T-helper 2 cell (primary cell): ENCODE measurements around the gene ETS1.

ENCODE experiments used
- DNase-seq, 5 experiments: peaks; one replicate each; pipeline versions ENCODE4 v3.0.0 to v3.0.0-alpha.2; 2012 to 2022

Gene ETS1

DNA sequence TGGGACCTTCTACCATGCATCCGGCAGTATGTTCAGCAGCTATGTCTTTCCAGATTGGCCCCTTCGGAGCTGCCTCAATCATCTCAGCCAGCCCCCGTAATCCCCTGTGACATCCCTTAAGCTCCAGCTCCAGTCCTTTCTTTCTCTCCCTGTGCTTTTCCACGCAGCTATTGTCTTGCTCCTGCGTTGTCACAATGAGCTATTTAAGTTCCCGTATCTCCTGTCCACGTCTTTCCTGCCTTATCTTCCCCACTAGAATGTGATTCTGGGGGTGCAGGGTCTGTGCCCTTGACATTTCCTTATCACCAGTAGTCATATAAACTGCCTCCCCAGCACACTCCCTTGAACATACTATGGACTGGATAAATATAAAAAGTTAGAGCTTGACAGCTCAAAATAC is 5.1 kb upstream of the ETS1 start:
- DNase-seq: no peak

DNA sequence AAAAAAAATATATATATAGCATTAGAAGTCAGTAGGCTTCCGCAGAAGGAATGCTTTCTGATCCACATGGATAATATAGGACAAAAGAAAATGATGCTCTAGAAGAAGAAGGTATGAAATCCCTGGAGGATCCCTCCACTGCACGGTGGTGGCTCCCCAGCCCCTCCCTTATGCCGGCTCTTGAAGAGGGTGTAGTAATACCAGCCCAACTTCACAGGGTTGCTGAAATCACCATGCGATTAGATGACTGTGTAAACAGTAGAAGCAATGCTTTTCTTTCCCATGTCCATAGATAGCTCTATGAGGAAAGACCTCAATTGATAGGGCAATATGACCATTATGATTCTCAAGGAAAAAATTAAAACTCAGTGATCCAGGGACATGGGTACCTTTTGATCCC is 3.2 kb upstream of the ETS1 start:
- no peak for DNase-seq

DNA sequence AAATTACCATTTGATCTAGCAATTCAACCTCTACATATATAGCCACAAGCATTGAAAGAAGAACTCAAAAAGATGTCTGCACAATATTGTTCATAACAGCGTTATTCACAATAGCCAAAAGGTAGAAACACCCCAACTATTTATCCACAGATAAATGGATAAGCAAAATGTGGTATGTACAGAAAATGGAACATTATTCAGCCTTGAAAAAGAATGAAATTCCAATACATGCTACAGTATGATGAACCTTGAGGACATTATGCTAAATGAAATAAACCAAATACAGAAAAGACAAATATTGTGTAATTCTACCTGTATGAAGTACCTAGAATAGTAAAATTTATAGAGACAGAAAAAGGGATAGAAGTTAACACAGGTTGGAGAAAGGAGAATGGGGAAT is 2.6 kb upstream of the ETS1 start:
- DNase-seq: no peak

DNA sequence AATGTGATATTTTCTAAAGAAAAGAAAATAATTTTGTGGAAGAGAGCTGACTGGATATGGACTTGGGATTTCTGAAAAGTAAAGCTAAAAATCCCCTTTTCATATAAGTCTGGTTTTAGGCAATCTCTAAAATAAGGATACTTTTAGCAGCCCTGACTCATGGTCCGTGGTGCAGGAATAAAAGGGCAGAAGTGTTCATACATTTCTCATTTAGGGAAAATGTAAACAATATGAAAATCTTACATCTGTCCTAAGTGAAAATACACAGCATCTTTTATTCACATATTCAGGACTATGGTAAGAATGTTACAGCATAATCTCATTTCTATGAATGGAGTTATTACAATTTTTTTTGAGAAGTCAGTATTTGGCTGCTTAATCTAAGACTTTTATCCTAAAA is 735 bp upstream of the ETS1 start:
- DNase-seq: no peak

DNA sequence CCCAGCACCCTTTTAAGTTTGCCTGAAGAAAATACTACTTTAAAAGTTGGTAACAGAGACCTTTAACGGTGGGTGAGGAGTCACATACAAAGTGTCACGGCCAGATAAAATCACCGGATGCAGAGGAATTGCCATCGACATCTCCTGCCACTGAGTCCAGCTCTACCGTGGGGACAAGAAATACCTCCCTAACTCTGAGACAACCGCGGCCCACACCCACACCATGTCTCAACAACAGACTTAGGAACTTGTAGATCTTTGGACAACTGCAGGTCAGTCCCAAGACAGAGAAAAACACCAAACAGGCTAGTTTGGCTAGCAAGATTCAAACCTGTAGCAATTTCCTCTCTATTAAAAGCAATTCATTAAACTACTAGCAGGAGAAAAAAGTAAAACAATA is 669 bp downstream of the ETS1 start:
- no peak for DNase-seq

DNA sequence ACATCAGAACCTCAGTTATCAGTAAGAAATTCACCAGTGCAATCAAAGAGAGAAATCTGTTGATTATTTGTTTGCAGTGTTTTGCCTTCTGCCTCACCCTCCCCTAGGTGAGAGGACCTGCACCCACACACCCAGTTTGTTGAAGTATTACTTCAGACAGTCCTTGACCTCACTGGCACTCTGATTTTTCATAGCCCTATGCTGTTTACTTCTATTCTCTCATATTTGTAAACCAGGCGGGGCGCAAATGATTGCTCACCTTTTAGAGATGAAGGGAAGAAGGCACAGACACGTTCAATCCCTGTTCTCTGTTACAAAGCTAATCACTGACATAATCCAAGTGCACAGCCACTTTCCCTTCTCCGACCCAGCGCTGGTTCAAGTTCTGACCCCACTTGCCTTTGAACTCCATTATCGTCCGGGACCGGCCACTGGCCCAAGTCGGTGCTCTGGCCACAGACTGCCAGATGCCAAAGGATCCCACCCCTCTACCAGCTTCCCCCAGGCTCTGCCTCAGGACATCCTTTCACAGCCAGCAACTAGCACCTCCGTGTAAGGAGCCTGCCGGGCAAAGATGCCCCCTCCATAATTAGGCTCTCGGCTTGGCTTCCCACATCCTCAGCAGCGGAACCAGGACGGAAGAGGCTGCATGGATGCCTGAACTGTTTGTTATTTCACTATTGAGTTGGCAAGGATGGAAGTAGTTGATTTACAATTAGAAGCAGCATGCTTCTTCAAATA is 1.7 kb downstream of the ETS1 start:
- no peak for DNase-seq

DNA sequence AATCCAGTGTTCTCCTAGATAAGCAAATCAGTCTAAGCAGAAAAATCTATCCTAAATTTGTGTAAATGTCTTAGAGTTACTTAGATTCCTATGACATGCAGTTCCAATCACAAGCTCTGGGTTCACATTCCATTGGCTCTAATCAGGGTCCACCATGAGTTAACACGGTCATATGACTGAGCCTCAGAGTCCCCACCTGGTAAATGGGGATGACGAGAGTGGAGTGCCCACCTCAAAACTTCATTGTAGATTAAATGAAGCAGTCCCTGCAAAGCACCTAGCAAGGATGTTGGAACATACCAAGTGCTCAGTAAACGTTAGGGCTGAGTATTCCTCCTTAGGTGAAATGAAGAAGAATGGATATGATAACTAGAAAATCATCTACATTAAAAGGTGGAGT is 3.1 kb downstream of the ETS1 start:
- DNase-seq: no peak

DNA sequence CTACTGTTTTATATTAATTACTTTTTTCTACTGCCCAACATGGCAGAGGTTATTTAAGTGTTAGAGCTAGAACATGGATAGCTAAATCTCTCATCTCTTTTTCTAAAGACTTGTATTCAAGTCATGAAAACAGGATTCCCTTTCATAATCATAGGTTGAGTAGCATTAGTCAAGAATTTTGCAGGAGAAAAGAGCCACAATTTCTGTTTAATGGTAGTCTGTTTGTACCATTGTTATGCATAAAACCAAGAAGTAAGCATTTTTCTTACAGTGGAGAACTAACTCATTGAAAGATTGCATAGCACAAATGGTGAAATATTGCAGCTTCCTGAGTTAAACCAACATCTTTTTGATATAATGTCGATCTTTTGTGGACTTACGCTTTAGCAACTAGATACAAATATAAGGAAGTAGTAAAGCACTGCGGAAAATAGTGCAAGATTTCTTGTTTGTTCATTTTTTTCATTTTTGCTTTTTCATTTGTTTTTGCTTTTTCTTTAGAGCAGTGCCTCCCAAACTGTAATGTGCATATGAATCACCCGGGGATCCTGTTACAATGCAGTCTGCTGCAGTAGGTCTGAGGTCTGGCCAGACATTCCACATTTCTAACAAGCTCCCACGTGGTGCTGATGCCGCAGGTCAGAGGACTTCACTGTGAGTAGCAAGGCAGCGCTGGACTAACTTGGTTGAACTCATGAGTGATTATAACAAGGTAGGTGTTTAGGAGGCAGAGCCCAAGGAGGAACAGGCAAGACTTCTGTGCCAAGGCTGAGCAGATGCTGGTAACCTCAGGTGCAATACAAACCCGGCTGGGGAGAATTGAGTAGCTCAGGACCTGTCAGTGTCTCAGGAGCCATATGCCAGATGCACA is 4.6 kb downstream of the ETS1 start:
- DNase-seq: no peak

DNA sequence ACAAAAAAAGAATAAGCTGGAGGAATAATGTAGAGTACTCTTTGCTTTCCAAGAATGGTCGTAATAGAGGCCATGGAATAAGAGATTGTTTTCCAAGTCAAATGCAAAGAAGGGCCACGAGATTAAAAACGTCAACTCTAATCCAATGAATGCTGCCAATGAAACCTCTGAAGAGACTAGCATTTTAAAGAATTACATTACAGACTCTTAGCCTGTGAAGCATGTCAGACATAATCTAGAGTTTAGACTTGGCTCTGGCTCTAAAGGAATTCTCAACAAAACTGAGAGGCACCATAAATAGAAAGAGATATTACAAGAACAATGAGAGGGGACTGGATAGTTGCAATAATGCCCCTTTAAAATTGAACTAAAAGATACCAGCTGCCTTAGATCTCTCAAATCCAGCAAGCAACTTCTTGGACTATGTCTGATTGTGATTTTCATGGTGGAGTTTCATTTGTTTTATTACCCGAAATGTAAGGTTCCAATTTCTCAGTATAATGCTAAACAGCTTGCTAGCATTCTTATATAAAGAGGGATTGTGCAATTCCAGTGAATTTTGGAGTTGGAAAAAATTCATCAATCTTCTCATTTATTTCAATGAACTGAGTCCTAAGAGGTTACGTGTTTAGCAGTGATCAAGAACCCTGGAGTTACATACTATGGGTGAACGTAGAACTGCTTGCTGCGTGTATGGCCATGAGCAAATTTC is 5.6 kb downstream of the ETS1 start:
- DNase-seq: no peak

DNA sequence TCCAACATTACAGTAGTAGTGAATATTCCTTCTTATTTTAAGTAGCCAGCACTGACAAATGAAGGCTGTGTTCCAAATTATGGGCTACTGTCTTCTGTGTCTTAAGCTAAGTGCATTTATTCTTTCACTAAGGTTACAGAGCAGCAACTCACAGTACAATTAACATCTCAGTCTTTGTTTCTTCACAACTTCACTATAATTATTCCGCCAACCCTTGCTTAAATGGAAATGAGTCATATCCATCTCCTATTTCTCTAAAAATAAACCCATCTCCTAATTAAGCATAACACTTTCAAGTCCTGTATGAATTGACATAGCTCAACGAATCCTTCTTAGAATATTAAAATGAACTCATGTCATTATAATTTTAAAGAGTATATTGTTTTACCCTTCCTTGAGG is 6.7 kb downstream of the ETS1 start:
- DNase-seq: peak in 1 of 5 experiments; percentile 44

DNA sequence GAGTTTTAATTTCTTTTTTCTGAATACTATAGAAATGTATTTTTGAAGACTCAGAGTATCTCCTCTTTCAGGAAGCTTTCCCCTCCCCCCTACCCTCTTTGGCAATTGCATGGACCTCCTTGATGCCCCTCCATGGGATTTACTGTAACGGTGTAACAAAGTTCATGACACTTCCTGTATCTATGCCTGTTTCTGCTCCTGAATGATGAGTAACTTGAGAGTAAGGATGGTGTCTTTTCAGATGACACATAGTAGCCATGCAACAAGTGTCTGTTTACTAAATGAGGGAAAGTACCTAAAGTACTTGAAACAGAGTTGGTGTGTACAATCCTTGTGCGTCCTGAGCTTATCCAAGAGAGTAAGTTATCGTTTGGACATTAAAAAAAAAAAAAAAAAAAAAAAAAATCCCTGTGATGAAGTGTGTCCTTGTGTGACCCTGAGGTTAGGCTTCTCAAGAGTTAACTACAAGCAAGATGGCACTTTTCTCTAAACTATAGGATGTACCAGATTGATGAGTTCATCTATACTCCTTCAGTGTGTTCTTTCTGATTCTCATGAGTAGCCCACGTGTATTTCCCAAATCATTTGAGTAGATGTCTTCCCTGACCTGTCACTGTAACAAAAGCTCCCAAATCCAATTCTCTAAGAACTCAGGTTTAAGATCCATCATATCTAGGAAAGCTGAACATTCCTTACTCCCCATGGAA is 7.4 kb downstream of the ETS1 start:
- peak in 1 of 5 experiments; percentile 46 for DNase-seq

DNA sequence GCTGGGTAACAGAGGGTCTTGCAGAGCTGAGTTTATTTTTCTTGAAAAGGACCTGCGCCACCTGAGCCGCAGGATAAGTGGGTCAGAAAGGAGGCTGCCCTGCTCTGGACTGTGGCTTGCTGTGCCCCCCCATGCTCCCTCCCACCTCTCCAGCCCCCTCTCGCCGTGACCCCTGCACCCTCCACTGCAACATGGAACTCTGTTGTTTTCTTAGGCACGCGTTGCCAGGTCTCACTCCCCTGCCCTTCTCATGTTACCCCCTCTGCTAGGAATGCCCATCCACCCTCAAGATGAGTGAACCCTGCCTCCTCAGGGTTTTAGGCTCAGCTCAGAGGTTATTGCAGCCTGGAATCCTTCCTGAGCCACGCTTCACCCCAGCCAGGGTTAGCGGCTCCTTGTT is 10.8 kb downstream of the ETS1 start:
- no peak for DNase-seq

DNA sequence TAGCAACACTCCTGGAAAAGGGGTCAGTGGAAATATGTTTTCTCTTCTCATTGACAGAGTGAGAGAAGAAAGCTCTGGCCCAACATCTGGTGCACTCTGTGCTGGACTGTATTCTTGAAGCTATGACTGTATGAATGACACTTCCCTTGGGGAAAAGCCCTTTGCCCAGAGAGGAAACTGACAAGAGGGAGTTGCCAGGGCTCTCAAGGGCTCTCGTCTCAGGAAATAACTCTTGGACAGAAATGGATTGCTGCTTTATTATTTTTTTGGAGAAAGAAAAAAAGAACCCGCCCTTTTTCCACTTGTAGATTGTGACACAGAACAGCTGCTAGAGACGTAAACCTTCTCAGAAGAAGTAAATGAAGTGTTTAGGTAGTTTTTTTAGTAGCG is 11.4 kb downstream of the ETS1 start:
- DNase-seq: no peak

DNA sequence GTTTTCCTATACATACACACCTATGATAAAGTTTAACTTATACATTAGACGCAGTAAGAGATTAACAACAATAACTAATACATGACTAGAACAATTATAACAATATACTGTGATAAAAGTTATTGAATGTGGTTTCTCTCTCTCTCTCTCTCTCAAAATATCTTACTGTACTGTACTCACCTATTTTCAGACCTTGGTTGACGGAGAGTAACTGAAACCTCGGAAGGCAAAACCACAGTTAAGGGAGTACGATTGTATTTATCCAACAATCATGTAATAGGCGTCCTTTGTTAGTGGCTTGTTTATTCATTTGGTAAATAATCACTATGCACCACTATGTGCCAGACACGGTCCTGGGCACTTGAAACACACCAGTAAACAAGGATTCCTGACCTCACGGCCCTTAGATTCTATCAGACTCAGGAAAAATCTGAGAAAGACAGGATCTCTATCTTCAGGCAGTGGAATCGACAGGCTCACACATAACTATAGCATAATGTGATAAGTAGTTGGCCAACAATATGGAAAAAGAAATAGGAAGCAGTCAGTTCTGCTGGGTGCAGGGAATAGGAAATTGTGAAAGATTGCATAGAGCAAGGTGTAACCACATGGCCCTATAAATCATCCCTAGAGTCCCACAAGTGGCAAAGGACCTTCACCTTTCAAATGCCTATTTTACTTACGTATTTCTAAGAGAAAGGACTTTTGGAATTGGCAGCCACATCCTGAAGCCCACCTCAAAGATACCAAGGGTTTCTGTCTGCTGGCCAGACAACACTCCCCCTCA is 12.0 kb downstream of the ETS1 start:
- DNase-seq: no peak

DNA sequence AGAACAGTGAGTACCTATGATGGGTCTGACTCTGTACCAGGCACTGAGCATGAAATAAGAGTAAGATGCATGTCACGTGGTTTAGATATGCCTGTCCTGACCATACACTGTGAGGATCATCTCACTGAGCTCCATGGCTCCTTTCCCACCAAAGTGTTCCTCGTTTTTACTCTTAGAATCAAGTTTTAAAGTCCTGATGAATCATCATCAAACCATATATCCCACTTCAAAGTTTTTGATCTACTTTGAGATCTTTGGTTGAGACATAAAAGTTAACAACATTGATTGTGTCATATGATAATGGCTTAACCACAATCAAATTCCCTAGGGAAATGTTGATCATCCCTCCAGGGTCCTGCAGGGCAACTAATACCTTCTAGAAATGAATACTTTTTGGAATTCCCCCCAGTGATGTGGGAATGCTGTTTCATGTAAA is 12.8 kb downstream of the ETS1 start:
- DNase-seq: no peak

DNA sequence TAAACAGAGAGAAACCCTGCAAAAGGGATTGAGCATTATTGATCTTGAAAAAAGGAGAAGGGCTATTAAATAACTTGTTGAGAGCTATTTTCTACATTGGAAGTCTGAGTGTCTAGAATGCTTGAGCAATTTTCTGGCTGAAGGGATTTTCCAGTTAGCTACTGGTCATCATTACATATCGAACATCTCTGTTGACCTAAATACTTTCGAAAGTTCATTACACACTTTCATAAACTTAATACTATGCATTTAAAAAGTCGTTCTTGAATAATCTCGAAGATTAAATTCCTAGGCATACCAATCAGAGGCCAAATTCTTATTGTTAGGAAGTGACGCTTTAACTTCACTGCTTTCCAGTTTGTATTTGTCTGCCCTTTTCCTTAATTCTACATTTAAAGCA is 13.7 kb downstream of the ETS1 start:
- no peak for DNase-seq

DNA sequence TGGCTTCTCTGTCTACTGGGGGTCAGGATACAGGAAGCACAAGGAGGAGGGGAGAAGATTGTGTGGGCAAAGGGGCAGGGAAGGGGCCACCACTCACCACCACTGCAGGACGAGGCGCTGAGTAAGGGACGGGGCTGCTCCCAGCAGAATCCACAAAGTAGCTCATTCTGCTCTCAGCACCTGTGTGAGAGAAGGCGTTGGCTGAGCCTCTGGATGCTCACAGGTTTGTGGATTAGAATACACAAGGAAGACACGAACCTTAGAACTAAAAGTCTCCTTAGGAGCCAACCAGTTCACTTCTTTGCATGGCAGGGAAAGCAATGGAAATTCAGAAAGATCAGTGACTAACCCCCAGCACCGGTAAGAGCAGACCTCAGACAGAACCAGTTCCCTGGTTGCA is 14.4 kb downstream of the ETS1 start:
- DNase-seq: no peak

DNA sequence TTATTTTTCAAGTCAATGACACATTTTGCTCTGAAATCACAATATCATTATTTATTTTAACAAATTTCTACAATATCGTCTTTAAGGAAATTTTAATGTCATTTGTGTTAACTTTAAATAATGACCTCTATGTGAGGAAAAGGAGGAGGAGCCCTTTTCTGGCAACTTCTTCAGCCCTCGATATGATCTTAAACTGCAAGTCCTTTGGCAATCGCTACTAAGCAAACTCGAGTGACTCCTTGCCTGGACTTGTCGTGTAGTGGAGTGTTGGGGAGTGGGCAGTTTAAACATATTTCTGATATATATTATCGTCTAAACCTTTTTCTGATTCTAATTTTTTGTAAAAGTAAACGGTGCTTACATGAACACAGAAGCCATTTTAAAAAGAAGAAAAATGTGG is 16.7 kb downstream of the ETS1 start:
- DNase-seq: no peak

DNA sequence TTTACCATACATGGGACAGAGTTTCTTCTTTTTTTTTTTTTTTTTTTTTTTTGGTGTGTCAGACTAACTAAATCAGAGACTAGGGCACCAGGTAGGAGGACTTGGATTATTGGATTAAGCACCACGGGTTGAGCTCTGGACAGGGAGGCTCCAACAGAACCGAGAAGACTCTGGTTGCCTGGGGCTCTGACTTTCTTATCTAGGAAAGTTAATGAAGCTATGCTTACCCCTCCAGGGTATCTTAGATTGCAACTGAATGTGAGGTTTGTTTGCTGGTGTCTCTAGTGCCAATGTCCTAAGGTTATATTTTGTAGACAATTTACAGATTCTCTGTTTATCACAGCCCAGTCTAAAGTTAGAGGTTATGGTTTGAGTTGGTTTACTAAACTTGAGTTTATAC is 18.1 kb downstream of the ETS1 start:
- no peak for DNase-seq

DNA sequence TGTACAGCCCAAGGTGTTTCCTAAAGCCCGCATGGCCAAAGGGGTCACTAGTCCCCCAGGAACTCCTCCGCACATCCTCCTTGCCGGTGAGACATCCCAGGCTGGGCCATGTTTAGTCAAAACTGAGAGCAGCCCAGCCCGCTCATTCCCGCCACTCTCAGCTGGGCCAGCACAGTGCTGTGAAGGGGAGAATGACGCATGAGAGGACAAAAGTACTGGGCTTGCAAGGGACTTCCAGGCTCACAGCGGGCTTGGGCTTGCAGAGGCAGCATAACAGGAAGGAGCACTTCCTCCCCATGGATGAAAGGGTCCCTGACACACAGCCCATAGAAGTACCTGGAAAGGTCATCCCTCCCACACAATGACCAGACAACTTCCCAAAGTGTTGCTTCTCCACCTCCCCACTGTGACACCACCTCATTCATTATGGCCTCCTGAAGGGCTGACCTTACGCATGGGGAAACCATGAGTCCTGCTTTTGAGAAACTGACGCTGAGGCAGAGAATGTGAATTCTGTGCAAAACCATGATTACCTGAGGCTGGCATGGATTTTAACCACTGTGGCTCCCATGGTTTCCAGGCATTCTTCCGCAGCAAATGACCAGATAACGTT is 19.1 kb downstream of the ETS1 start:
- no peak for DNase-seq

DNA sequence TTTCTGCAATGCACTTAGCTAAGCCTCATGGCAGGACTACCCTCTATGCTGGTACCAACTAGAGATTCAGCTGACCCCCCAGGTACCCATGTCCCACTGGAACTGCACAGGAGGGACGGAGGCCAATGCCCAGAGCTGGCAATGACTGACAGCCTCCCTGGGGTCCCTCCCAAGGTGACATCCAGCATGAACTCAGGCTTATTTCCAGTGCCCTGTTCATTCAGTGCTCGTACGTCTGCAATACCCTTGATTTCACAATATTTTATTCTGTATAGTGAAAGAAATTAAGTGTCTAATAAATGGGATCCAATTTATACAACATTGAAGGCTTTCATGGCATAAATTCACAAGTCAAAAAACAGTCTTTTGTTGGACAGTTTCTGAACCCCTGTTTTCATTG is 20.2 kb downstream of the ETS1 start:
- DNase-seq: no peak

DNA sequence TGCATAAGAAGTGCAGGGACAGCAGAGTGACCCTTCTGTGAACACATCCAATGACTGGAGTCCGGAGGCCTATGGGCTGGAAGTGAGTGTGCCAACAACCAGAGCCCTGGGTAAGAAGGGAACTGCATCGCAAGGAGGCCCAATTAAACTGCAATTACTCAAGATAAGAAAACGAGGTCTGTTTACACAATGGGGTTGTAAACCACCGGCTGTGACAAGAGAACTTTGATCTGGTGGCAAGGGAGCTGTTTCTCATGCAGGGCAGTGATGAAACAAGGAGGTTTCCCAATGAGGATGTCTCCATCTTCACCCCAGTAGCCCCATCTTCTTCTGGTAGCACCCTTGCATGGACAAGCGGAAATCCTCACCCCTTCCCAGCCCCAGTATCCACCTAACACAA is 21.5 kb downstream of the ETS1 start:
- DNase-seq: no peak
